Stimulated activated effector memory CD8-positive, alpha-beta T cell treated with anti-CD3 and anti-CD28 coated beads, Interleukin-12 subunit alpha, Interleukin-12 subunit beta, amount 100 ng/mL, for 72 hours (primary cell): Measurements from ENCODE around the gene PALM2AKAP2.
A peak's percentile ranks its signal among the peaks of the same experiment; 100 is the strongest.
"Not testable (repeated sequence)": the region's sequence is repeated elsewhere in the genome, so short reads cannot be mapped to it uniquely, and the experiment has no call there.

Experiments
- ATAC-seq: fragments of 150-1000 bp; cut with Tn5 transposase; 2 replicates; pipeline ENCODE4 v1.10.0; 2021
- DNase-seq, 2 donors: peaks; one replicate each; pipeline ENCODE4 v3.0.0; 2021 to 2022; ENCODE audit warnings: low spot score in 2 of 2
- H3K27ac Mint-ChIP-seq: one replicate; pipeline ENCODE4 v1.8.0; 2022; ENCODE audit warnings: mild to moderate bottlenecking, mixed read lengths
- H3K36me3 Mint-ChIP-seq: one replicate; pipeline ENCODE4 v1.8.0; 2022; ENCODE audit warnings: mild to moderate bottlenecking, mixed read lengths
- H3K4me1 Mint-ChIP-seq: one replicate; pipeline ENCODE4 v1.8.0; 2022; ENCODE audit warnings: mixed read lengths
- H3K4me3 Mint-ChIP-seq: one replicate; pipeline ENCODE4 v1.8.0; 2022; ENCODE audit warnings: mild to moderate bottlenecking, mixed read lengths
- H3K9me3 Mint-ChIP-seq: one replicate; pipeline ENCODE4 v1.8.0; 2022; ENCODE audit warnings: mixed read lengths

The PALM2AKAP2 gene

GRCh38 chr9:109812331-109812730 lies 32.3 kb downstream of the PALM2AKAP2 start:
- Mint-ChIP-seq H3K4me3 (no peak overlapping the region), H3K36me3 (no peaks in the 10 kb centered on the region), H3K9me3 (peaks cover 10% of the 10 kb centered on the region), H3K27ac (no peak overlapping the region), H3K4me1 (no peaks in the 10 kb centered on the region)
- DNase-seq (no peak), ATAC-seq (no peak)

GRCh38 chr9:109812818-109813281 lies 32.9 kb downstream of the PALM2AKAP2 start:
- Mint-ChIP-seq H3K4me3 (no peak overlapping the region), H3K4me1 (no peaks in the 10 kb centered on the region), H3K36me3 (no peaks in the 10 kb centered on the region), H3K27ac (no peak overlapping the region), H3K9me3 (peaks cover 9% of the 10 kb centered on the region)
- DNase-seq (no peak), ATAC-seq (no peak)

- Mint-ChIP-seq H3K36me3 (no peaks in the 10 kb centered on the region), H3K27ac (no peak overlapping the region), H3K4me1 (no peaks in the 10 kb centered on the region), H3K9me3 (peaks cover 5% of the 10 kb centered on the region), H3K4me3 (no peak overlapping the region)
- ATAC-seq, result no peak
- no peak for DNase-seq
Measured at GRCh38 chr9:109813303-109813702, 33.3 kb downstream of the PALM2AKAP2 start.

- no peaks in the 10 kb centered on the region for H3K4me1 Mint-ChIP-seq
Measured at GRCh38 chr9:109813829-109814228, 33.8 kb downstream of the PALM2AKAP2 start.

GRCh38 chr9:109815366-109815947 lies 35.5 kb downstream of the PALM2AKAP2 start:
- Mint-ChIP-seq H3K4me3 (no peak overlapping the region), H3K36me3 (no peaks in the 10 kb centered on the region), H3K27ac (no peak overlapping the region), H3K9me3 (peaks cover 2% of the 10 kb centered on the region), H3K4me1 (no peaks in the 10 kb centered on the region)
- no peak for ATAC-seq
- DNase-seq, result no peak

More at GRCh38 chr9:109813829-109814228, 33.8 kb downstream of the PALM2AKAP2 start:
- no peaks in the 10 kb centered on the region for H3K36me3 Mint-ChIP-seq
- no peak overlapping the region for H3K27ac Mint-ChIP-seq
- H3K4me3 Mint-ChIP-seq, result no peak overlapping the region
- ATAC-seq (no peak), DNase-seq (no peak)
- peaks cover 5% of the 10 kb centered on the region for H3K9me3 Mint-ChIP-seq

GRCh38 chr9:109816490-109816889 lies 36.5 kb downstream of the PALM2AKAP2 start:
- Mint-ChIP-seq H3K4me1 (no peaks in the 10 kb centered on the region), H3K9me3 (no peaks in the 10 kb centered on the region), H3K4me3 (no peak overlapping the region), H3K27ac (no peak overlapping the region), H3K36me3 (no peaks in the 10 kb centered on the region)
- ATAC-seq (no peak), DNase-seq (no peak)

- no peak for DNase-seq
- no peaks in the 10 kb centered on the region for H3K36me3 Mint-ChIP-seq
- no peak overlapping the region for H3K27ac Mint-ChIP-seq
- no peak overlapping the region for H3K4me3 Mint-ChIP-seq
- peaks cover 3% of the 10 kb centered on the region for H3K9me3 Mint-ChIP-seq
- H3K4me1 Mint-ChIP-seq, result no peaks in the 10 kb centered on the region
- no peak for ATAC-seq
Measured at GRCh38 chr9:109817146-109817845, 37.3 kb downstream of the PALM2AKAP2 start.

- Mint-ChIP-seq H3K36me3 (no peaks in the 10 kb centered on the region), H3K4me1 (no peaks in the 10 kb centered on the region), H3K27ac (no peak overlapping the region), H3K9me3 (peaks cover 3% of the 10 kb centered on the region), H3K4me3 (no peak overlapping the region)
- peak in 1 of 2 donors; percentile 56 for DNase-seq
- ATAC-seq, result no peak
Measured at GRCh38 chr9:109817846-109818472, 38.0 kb downstream of the PALM2AKAP2 start.

GRCh38 chr9:109821711-109822110 lies 41.7 kb downstream of the PALM2AKAP2 start:
- H3K4me3 Mint-ChIP-seq, result no peak overlapping the region
- peaks cover 3% of the 10 kb centered on the region for H3K9me3 Mint-ChIP-seq
- no peak overlapping the region for H3K27ac Mint-ChIP-seq
- ATAC-seq (no peak), DNase-seq (no peak)
- H3K36me3 Mint-ChIP-seq, result no peaks in the 10 kb centered on the region
- H3K4me1 Mint-ChIP-seq, result no peaks in the 10 kb centered on the region

- not testable (repeated sequence) for H3K27ac Mint-ChIP-seq, H3K9me3 Mint-ChIP-seq, H3K4me1 Mint-ChIP-seq, H3K36me3 Mint-ChIP-seq, H3K4me3 Mint-ChIP-seq, DNase-seq, ATAC-seq
Measured at GRCh38 chr9:109825383-109825782, 45.4 kb downstream of the PALM2AKAP2 start.

GRCh38 chr9:109826559-109826958 lies 46.6 kb downstream of the PALM2AKAP2 start:
- peaks cover 3% of the 10 kb centered on the region for H3K9me3 Mint-ChIP-seq
- H3K4me3 Mint-ChIP-seq, result no peak overlapping the region
- no peaks in the 10 kb centered on the region for H3K4me1 Mint-ChIP-seq
- ATAC-seq, result no peak
- no peaks in the 10 kb centered on the region for H3K36me3 Mint-ChIP-seq
- H3K27ac Mint-ChIP-seq, result no peak overlapping the region
- no peak for DNase-seq

- H3K36me3 Mint-ChIP-seq, result no peaks in the 10 kb centered on the region
- DNase-seq, result no peak
- no peaks in the 10 kb centered on the region for H3K9me3 Mint-ChIP-seq
- no peaks in the 10 kb centered on the region for H3K4me1 Mint-ChIP-seq
- ATAC-seq, result no peak
- no peak overlapping the region for H3K27ac Mint-ChIP-seq
- no peak overlapping the region for H3K4me3 Mint-ChIP-seq
Measured at GRCh38 chr9:109828254-109828653, 48.3 kb downstream of the PALM2AKAP2 start.
